ENCODE measurements around the gene MAG. TPM values are rescaled to one million over a fixed set of nuclear protein-coding genes. Genes with fewer than 3 reads are reported as not detected.

Gene MAG
- total RNA-seq, 1 experiment from 2014 or later, result not detected

DNA sequence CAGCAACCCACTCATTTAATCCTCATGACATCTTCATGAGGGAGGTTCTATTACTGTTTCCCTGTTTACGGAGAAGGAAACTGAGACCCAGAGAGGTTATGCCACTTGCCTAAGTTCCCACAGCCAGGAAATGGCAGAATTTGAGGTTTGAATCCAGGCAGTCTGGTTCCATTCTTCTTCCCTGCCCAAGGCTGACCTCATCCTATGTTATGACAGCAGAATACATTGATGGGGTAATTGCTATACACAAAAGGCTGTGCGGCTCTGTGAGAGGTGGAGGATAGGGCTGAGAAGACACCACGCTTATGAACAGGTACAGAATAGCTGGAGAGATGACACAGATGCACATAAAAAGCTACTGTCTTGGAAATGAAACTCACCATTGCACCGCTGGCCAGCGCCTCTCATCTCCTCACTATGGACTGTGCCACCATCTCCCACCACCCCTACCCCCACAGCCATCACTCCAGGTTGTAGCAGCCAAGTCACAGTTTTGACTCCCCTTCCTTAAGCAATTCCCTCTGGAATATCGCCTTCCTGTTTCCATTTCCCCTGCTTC, 11.5 kb downstream of the MAG start:
- Histone ChIP-seq H3T11ph (ENCODE audit: low read length) (no peak overlapping the region), H2BK20ac (ENCODE audit: low read depth, low read length, poor library complexity, severe bottlenecking) (no peak overlapping the region), H3K23me2 (ENCODE audit: insufficient read length, low read depth, low read length, poor library complexity, severe bottlenecking) (no peaks in the 10 kb centered on the region), H3K56ac (ENCODE audit: insufficient read length, low read depth, low read length) (no peak overlapping the region), H3K79me2 (ENCODE audit: insufficient read depth, low read length) (no peaks in the 10 kb centered on the region), H3K18ac (ENCODE audit: insufficient read length, low read depth, low read length) (no peak overlapping the region), H3K4me1 (ENCODE audit: insufficient read depth, low read length) (no peaks in the 10 kb centered on the region; the same call in 1 of the 2 replicates), H2AK5ac (ENCODE audit: insufficient read length, low read length) (no peak overlapping the region), H3K79me1 (ENCODE audit: insufficient read depth, low read depth, low read length, poor library complexity, severe bottlenecking) (no peaks in the 10 kb centered on the region), H2AFZ (ENCODE audit: low read length) (no peak overlapping the region), H2BK15ac (ENCODE audit: low read depth, low read length) (no peak overlapping the region), H3K14ac (ENCODE audit: insufficient read depth, low read length) (no peak overlapping the region), H3K27ac (ENCODE audit: insufficient read length, low read depth, low read length) (no peak overlapping the region), H2BK12ac (ENCODE audit: insufficient read length, low read depth, low read length) (no peak overlapping the region), H3K4ac (ENCODE audit: low read depth, low read length) (no peak overlapping the region), H3K4me2 (ENCODE audit: insufficient read depth, insufficient read length, low read length) (no peak overlapping the region), H2BK120ac (ENCODE audit: low read depth, low read length, poor library complexity, severe bottlenecking) (no peak overlapping the region), H4K8ac (replicated peaks; ENCODE audit: insufficient read length, low read depth, low read length) (no peak overlapping the region), H4K5ac (ENCODE audit: insufficient read length, low read depth, low read length) (no peak overlapping the region), H3K23ac (ENCODE audit: insufficient read length, low read depth, low read length) (no peak overlapping the region), H2BK5ac (ENCODE audit: insufficient read length, low read length) (no peak overlapping the region), H4K20me1 (ENCODE audit: control insufficient read depth, insufficient read depth, insufficient read length) (no peaks in the 10 kb centered on the region), H4K91ac (ENCODE audit: insufficient read length, low read depth, low read length) (no peak overlapping the region), H3K27me3 (ENCODE audit: insufficient read depth, low read length) (no peaks in the 10 kb centered on the region), H3K9me3 (ENCODE audit: control insufficient read depth, low read depth, low read length) (no peaks in the 10 kb centered on the region), H3K9ac (ENCODE audit: extremely low read depth, insufficient read length, low read length) (no peak overlapping the region)
- WGBS (ENCODE audit: extremely low coverage, insufficient read length, low lambda C conversion rate), result no CpG with 5 or more reads among the region's 6 CpGs
- no peak for TF ChIP-seq CTCF (conservative IDR thresholded peaks at IDR 0.05)
- no peak overlapping the region for H3K27ac Mint-ChIP-seq
- peaks cover 0 to 10% of the 10 kb centered on the region in 2 experiments; a peak in 2 of 4 replicates for H3K4me1 Mint-ChIP-seq
- no peaks in the 10 kb centered on the region for H3K27me3 Mint-ChIP-seq (ENCODE audit: low read depth)
- H3K36me3 Mint-ChIP-seq (ENCODE audit: insufficient read depth in 1 of 3, low read depth in 3 of 3), result no peaks in the 10 kb centered on the region
- no peaks in the 10 kb centered on the region for H3K9me3 Mint-ChIP-seq
- H3K4me3 Mint-ChIP-seq, result no peak overlapping the region
- DNase-seq, result no peak

Data from H9 (cell line).